Measurements from ENCODE around the gene DMRTB1.

Gene DMRTB1

GRCh38 chr1:53514436-53514835 lies 55.2 kb downstream of the DMRTB1 start:
- Histone ChIP-seq H3K27me3 (ENCODE audit: insufficient read depth, poor library complexity, severe bottlenecking) (no peaks in the 10 kb centered on the region), H3K4me3 (ENCODE audit: severe bottlenecking) (no peak overlapping the region), H3K27ac (ENCODE audit: poor library complexity, severe bottlenecking) (no peak overlapping the region), H3K9me3 (ENCODE audit: severe bottlenecking) (no peaks in the 10 kb centered on the region), H3K4me1 (ENCODE audit: insufficient read depth, poor library complexity, severe bottlenecking) (no peaks in the 10 kb centered on the region), H3K36me3 (ENCODE audit: low read depth) (no peaks in the 10 kb centered on the region)
- TF ChIP-seq, protein P1, sequence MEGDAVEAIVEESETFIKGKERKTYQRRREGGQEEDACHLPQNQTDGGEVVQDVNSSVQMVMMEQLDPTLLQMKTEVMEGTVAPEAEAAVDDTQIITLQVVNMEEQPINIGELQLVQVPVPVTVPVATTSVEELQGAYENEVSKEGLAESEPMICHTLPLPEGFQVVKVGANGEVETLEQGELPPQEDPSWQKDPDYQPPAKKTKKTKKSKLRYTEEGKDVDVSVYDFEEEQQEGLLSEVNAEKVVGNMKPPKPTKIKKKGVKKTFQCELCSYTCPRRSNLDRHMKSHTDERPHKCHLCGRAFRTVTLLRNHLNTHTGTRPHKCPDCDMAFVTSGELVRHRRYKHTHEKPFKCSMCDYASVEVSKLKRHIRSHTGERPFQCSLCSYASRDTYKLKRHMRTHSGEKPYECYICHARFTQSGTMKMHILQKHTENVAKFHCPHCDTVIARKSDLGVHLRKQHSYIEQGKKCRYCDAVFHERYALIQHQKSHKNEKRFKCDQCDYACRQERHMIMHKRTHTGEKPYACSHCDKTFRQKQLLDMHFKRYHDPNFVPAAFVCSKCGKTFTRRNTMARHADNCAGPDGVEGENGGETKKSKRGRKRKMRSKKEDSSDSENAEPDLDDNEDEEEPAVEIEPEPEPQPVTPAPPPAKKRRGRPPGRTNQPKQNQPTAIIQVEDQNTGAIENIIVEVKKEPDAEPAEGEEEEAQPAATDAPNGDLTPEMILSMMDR (IDR thresholded peaks at IDR 0.05; ENCODE audit: poor library complexity, severe bottlenecking), result no peak
- no peak for ATAC-seq (ENCODE audit: low read depth)
- DNase-seq (ENCODE audit: low spot score), result no peak

DNA sequence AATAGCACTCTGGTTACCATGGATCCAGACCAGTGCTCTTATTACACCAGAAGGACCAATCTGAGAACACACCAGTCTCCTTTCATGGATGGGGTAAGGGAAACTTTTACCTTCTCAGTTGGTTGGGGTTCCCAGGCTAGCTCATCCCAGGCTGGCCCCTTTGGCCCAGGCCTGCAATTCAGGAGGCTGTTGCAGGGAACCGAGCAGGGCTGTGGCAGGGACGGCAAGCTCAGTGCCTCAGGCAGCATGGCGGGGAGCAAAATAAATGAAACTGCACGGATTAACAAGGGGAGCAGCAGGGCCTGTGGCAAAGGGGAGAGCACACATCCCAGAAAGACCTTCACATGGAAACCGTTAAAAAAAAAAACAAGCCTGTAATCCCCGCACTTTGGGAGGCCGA lies 57.0 kb downstream of the DMRTB1 start:
- TF ChIP-seq, protein P1 (IDR thresholded peaks at IDR 0.05; ENCODE audit: poor library complexity, severe bottlenecking), result no peak
- Histone ChIP-seq H3K27ac (ENCODE audit: poor library complexity, severe bottlenecking) (no peak overlapping the region), H3K4me1 (ENCODE audit: insufficient read depth, poor library complexity, severe bottlenecking) (no peaks in the 10 kb centered on the region), H3K27me3 (ENCODE audit: insufficient read depth, poor library complexity, severe bottlenecking) (no peaks in the 10 kb centered on the region), H3K9me3 (ENCODE audit: severe bottlenecking) (no peaks in the 10 kb centered on the region), H3K36me3 (ENCODE audit: low read depth) (no peaks in the 10 kb centered on the region), H3K4me3 (ENCODE audit: severe bottlenecking) (no peak overlapping the region)
- ATAC-seq (ENCODE audit: low read depth), result no peak
- no peak for DNase-seq (ENCODE audit: low spot score)
